K562 (cell line): ENCODE data around the gene SBNO1. TPM values are rescaled to one million over a fixed set of nuclear protein-coding genes. Genes with fewer than 3 reads are reported as not detected.
A peak's percentile ranks its signal among the peaks of the same experiment; 100 is the strongest.

Experiments used
- E4F1 ChIP-seq: fragments of 250-450 bp; sonication (Bioruptor Pico); IDR thresholded peaks from 2 replicates; pipeline ENCODE4 v1.5.0; 2021; ENCODE audit warnings: mild to moderate bottlenecking, borderline replicate concordance
- ELF1 ChIP-seq: fragments of 200-800 bp; sonication (Bioruptor generic); IDR thresholded peaks from 2 replicates; pipeline ENCODE4 v1.6.1; 2016; ENCODE audit warnings: missing genetic modification characterization, missing compliant biosample characterization
- ETV1 ChIP-seq: fragments of 450-650 bp; conservative IDR thresholded peaks from 2 replicates; pipeline ENCODE4 v1.6.1; 2016; ENCODE audit warnings: missing genetic modification characterization, control low read depth, low read depth, missing compliant biosample characterization
- JUNB ChIP-seq: fragments of 450-650 bp; formaldehyde crosslinking; conservative IDR thresholded peaks from 2 replicates; pipeline ENCODE4 v1.4.0; 2020; ENCODE audit warnings: mild to moderate bottlenecking
- MIER1 ChIP-seq: fragments of 450-650 bp; IDR thresholded peaks from 2 replicates; pipeline ENCODE4 v1.6.1; 2016; ENCODE audit warnings: antibody characterized with exemption, mild to moderate bottlenecking, low read depth
- NBN ChIP-seq: fragments of 450-650 bp; IDR thresholded peaks from 2 replicates; pipeline ENCODE4 v1.6.1; 2016; ENCODE audit warnings: low read depth, mild to moderate bottlenecking
- RBFOX2 ChIP-seq: fragments of 200-400 bp; formaldehyde crosslinking; IDR thresholded peaks from 2 replicates; pipeline ENCODE4 v1.6.1; 2017; ENCODE audit warnings: low read depth, mild to moderate bottlenecking, low read length, moderate library complexity
- SP1 ChIP-seq: sonication (generic); formaldehyde crosslinking; IDR thresholded peaks from 2 replicates; pipeline ENCODE4 v1.8.1; 2022; ENCODE audit warnings: mild to moderate bottlenecking, missing genetic modification reagents
- XRCC5 ChIP-seq: fragments of 200-400 bp; formaldehyde crosslinking; IDR thresholded peaks from 2 replicates; pipeline ENCODE4 v1.6.1; 2017; ENCODE audit warnings: low read depth, mild to moderate bottlenecking, low read length
- ZNF57 ChIP-seq: fragments of 450-650 bp; formaldehyde crosslinking; IDR thresholded peaks from 2 replicates; pipeline ENCODE4 v1.4.0; 2020; ENCODE audit warnings: mild to moderate bottlenecking, moderate library complexity
- ZNF609 ChIP-seq: sonication (generic); formaldehyde crosslinking; IDR thresholded peaks from 2 replicates; pipeline ENCODE4 v1.8.1; 2023; ENCODE audit warnings: missing genetic modification reagents, mild to moderate bottlenecking, borderline replicate concordance
- ZSCAN29 ChIP-seq: fragments of 450-650 bp; IDR thresholded peaks from 2 replicates; pipeline ENCODE4 v1.6.1; 2017
- polyA plus RNA-seq, 8 experiments: library from polyadenylated mRNA; depleted of rRNA in 4 of 8; stranded (reverse) in 5 of 8; unstranded in 3 of 8; fragments of >200 nt; fragmentation: Nextera tagmentation in 2 of 8; fragmentation: Illumina TruSeq in 1 of 8; extraction: Ambion mirVana in 2 of 8; extraction: Trizol in 1 of 8; gene quantifications; 2 replicates each; pipeline versions ENCODE4 v1.2.1 to v1.2.3, GENCODE V29; 2011 to 2014; ENCODE audit warnings: inconsistent platforms in 1 of 8, missing spikeins in 1 of 8
- total RNA-seq, 7 experiments: library from RNA; depleted of rRNA in 6 of 7; stranded (reverse); fragments of >200 nt in 6 of 7; fragmentation: Illumina TruSeq in 2 of 7; extraction: Trizol in 2 of 7; gene quantifications; 2 replicates each; pipeline versions ENCODE4 v1.2.1 to v1.2.3, GENCODE V29; 2011 to 2021; ENCODE audit warnings: low replicate concordance in 1 of 7
- TF ChIP-seq, protein P1 (sequence below): fragments of 250-450 bp; sonication (Bioruptor Pico); IDR thresholded peaks from 2 replicates; pipeline ENCODE4 v1.8.0; 2022; ENCODE audit warnings: moderate library complexity, mild to moderate bottlenecking, inconsistent platforms
- TF ChIP-seq, protein P2 (sequence below): fragments of 250-450 bp; sonication (Bioruptor Pico); IDR thresholded peaks from 2 replicates; pipeline ENCODE4 v1.8.0; 2021; ENCODE audit warnings: borderline replicate concordance, mild to moderate bottlenecking, moderate library complexity; ENCODE audit not compliant: poor library complexity, severe bottlenecking
- TF ChIP-seq, protein P3 (sequence below): sonication (generic); formaldehyde crosslinking; IDR thresholded peaks from 2 replicates; pipeline ENCODE4 v1.8.0; 2022; ENCODE audit warnings: mild to moderate bottlenecking, missing genetic modification reagents

The SBNO1 gene
- total and polyA plus RNA-seq, 9 of the 15 experiments (the other 6 are each of a cell fraction or from before 2014, with no cell fraction given) = 14.9 to 77.1 (median 35.9) TPM

DNA sequence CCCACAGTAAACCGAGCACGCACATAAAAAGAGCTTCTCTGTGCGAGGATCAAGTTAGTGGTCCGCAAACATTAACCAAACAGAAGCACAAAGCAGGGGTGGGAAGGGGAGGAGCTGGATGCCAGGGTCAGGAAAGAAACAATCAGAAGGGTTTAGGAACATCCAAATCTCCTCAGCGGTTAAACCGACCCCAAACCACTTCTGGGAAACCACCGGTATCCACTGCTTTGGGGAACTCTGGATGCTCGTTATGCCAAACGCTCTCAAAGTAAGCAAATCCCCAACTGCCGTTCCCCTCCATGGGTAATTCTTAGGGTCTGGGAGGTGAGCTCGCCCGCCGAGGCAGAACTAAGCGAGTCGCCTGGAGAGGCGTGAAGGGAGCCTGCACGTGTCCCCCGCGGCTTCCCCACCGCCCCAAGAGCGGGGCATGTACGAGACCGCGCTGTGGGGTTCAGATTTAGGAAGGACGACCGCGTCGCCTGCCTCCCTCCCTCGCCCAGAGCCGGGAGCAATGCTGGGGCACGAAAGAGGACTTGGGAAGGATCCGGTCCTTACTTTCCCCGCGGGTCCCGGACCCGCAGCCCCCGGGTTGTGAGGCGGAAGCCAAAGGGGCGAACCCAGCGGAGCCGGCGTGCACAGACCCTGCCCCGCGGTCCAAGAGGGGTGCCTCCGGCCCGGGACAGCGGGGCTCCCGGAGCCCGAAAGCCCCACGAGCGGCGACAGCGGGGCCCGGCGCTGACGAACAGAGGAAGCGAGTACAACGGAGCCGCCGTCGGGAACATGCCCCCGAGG is 711 bp downstream of the SBNO1 start (continued):
- TF ChIP-seq MIER1 (no peak), ZNF609 (CRISPR knock-in tag) (0 out of 2 replicates have a peak, but pooled peaks have one; percentile 36), XRCC5 (0 out of 2 replicates have a peak, but pooled peaks have one; percentile 64), ZNF57 (CRISPR knock-in tag) (no peak), ZSCAN29 (no peak), ETV1 (tag) (no peak), JUNB (CRISPR knock-in tag) (no peak), SP1 (CRISPR knock-in tag) (peak; percentile 55; the same call in 1 of the 2 replicates), NBN (0 out of 2 replicates have a peak, but pooled peaks have one; percentile 53), ELF1 (tag) (peak; percentile 14; the same call in 1 of the 2 replicates), RBFOX2 (peak; percentile 76), E4F1 (CRISPR knock-in tag) (no peak)
- TF ChIP-seq, protein P1, sequence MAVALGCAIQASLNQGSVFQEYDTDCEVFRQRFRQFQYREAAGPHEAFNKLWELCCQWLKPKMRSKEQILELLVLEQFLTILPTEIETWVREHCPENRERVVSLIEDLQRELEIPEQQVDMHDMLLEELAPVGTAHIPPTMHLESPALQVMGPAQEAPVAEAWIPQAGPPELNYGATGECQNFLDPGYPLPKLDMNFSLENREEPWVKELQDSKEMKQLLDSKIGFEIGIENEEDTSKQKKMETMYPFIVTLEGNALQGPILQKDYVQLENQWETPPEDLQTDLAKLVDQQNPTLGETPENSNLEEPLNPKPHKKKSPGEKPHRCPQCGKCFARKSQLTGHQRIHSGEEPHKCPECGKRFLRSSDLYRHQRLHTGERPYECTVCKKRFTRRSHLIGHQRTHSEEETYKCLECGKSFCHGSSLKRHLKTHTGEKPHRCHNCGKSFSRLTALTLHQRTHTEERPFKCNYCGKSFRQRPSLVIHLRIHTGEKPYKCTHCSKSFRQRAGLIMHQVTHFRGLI (CRISPR knock-in tag) = no peak
- TF ChIP-seq, protein P2, sequence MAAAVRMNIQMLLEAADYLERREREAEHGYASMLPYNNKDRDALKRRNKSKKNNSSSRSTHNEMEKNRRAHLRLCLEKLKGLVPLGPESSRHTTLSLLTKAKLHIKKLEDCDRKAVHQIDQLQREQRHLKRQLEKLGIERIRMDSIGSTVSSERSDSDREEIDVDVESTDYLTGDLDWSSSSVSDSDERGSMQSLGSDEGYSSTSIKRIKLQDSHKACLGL (CRISPR knock-in tag) = no peak
- TF ChIP-seq, protein P3, sequence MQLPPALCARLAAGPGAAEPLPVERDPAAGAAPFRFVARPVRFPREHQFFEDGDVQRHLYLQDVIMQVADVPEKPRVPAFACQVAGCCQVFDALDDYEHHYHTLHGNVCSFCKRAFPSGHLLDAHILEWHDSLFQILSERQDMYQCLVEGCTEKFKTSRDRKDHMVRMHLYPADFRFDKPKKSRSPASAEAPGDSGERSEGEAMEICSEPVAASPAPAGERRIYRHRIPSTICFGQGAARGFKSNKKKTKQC (CRISPR knock-in tag) = no peak
